NCI-H1930 (cell line): ENCODE results near the gene SLC25A13.
"Not testable (repeated sequence)": the region's sequence is repeated elsewhere in the genome, so short reads cannot be mapped to it uniquely, and the experiment has no call there.

Experiments
- DNase-seq, 2 experiments: peaks; one replicate each; lab custom pipeline; 2025; lab: John Stamatoyannopoulos, UW

The SLC25A13 gene

GRCh38 chr7:96154506-96154905, 167.4 kb downstream of the SLC25A13 start:
- DNase-seq = not testable (repeated sequence)

GRCh38 chr7:96152706-96153105, 169.2 kb downstream of the SLC25A13 start:
- no peak for DNase-seq

GRCh38 chr7:96151889-96152288, 170.0 kb downstream of the SLC25A13 start:
- no peak for DNase-seq

- no peak for DNase-seq
Observed at GRCh38 chr7:96144260-96144526, 177.7 kb downstream of the SLC25A13 start.

- peak; percentile 56 to 57 for DNase-seq
Observed at GRCh38 chr7:96143495-96144259, 178.2 kb downstream of the SLC25A13 start.

- peak; percentile 93 to 94 for DNase-seq
Observed at GRCh38 chr7:96136600-96137239, 185.2 kb downstream of the SLC25A13 start.

GRCh38 chr7:96135241-96135640, 186.7 kb downstream of the SLC25A13 start:
- no peak for DNase-seq

GRCh38 chr7:96131525-96131924, 190.4 kb downstream of the SLC25A13 start:
- no peak for DNase-seq

GRCh38 chr7:96127746-96128145, 194.2 kb downstream of the SLC25A13 start:
- no peak for DNase-seq

- DNase-seq = no peak
Observed at GRCh38 chr7:96126382-96126781, 195.5 kb downstream of the SLC25A13 start.

GRCh38 chr7:96122746-96123145, 199.2 kb downstream of the SLC25A13 start:
- no peak for DNase-seq

- DNase-seq = peak; percentile 39 to 57
Observed at GRCh38 chr7:96121752-96122151, 200.1 kb downstream of the SLC25A13 start.

GRCh38 chr7:96120445-96121225, 201.3 kb downstream of the SLC25A13 start:
- peak; percentile 93 to 100 for DNase-seq

- no peak for DNase-seq
Observed at GRCh38 chr7:96118449-96119001, 203.4 kb downstream of the SLC25A13 start.

- DNase-seq = no peak
Observed at GRCh38 chr7:96116173-96116572, 205.7 kb downstream of the SLC25A13 start.

GRCh38 chr7:96114190-96114589, 207.7 kb downstream of the SLC25A13 start:
- DNase-seq = no peak

GRCh38 chr7:96111405-96111804, 210.5 kb downstream of the SLC25A13 start:
- DNase-seq = no peak

GRCh38 chr7:96104984-96105383, 216.9 kb downstream of the SLC25A13 start:
- DNase-seq = no peak

GRCh38 chr7:96102096-96102811, 219.6 kb downstream of the SLC25A13 start:
- no peak for DNase-seq

GRCh38 chr7:96100737-96101136, 221.2 kb downstream of the SLC25A13 start:
- DNase-seq = no peak

GRCh38 chr7:96097835-96098234, 224.1 kb downstream of the SLC25A13 start:
- no peak for DNase-seq

- DNase-seq = no peak
Observed at GRCh38 chr7:96093435-96093834, 228.5 kb downstream of the SLC25A13 start.
